ENCODE measurements around the gene TMIE. TPM values are rescaled to one million over a fixed set of nuclear protein-coding genes. Genes with fewer than 3 reads are reported as not detected.

The TMIE gene, protein sequence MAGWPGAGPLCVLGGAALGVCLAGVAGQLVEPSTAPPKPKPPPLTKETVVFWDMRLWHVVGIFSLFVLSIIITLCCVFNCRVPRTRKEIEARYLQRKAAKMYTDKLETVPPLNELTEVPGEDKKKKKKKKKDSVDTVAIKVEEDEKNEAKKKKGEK
- total RNA-seq: not detected in 2 replicates

GRCh38 chr3:46701181-46701939 lies at the start of gene TMIE:
Gene TMIE, plus strand, starts transcription at chr3:46701392. Its CDS starts 96 bp downstream, at chr3:46701488.

DNA sequence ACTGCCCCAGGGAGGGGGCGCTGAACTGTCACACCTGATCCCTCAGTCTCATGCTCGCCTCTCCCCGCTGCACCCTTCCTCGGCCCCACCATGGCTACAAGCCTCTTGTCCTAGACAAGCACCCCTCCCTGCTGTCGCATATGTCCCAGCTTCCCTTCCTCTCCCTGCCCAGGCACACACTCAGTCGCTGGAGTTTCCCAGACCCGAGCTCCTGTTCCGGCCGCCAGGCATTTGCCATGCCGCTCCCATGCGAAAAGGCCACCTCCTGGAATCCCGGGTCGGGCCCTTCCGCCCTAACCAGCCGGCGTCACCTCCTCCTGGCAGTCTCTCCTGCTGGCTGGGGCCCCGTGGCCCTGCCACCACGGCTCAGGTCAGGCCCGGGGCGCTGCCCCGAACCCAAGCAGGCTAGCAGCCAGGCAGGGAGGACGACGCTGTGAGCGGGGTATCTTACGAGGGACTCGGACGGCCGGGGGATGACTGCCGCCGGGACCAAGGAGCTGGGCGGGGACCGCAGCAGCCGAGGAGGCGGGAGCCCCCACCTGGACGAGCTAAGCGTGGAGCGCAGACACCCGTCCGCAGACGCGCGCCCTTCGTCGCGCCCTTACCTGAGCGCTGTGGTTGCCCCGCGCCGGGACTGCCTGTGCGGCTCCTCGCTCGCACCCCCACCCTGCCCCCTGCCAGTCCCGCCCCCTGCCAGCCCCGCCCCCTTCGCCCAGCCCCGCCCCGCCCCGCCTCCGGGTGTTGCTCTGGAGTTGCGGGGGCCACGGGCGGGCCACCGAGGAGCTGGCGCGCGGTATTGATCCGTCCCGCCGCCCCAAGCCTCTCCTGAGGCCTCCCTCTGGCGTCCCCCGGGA lies 7.9 kb upstream of the TMIE start, which contains the start of gene ALS2CL:
Gene ALS2CL (minus strand): TSS at position 642 of the 854 bp plus-strand sequence. CDS start 4,239 bp downstream, outside the sequence.

GRCh38 chr3:46717447-46718231 lies 16.4 kb downstream of the TMIE start, which contains the start of gene PRSS50:
Gene PRSS50, minus strand, starts transcription at chr3:46717869. Its CDS starts 45 bp downstream, at chr3:46717824.

Other genes with a start within 250 kb of the TMIE start
- gene LTF, start 236.5 kb upstream of the TMIE start, total RNA-seq: not detected in 2 replicates
- gene RTP3, start 203.4 kb upstream of the TMIE start, total RNA-seq: not detected in 2 replicates
- gene LRRC2, start 135.1 kb upstream of the TMIE start, total RNA-seq: under 0.01 and 0.23 TPM in 2 replicates
- not detected in 2 replicates for gene FAM240A, start 88.9 kb upstream of the TMIE start, total RNA-seq
- gene ALS2CL, start 7.7 kb upstream of the TMIE start, total RNA-seq: 0.30 and 0.37 TPM in 2 replicates
- not detected in 2 replicates for gene PRSS50, start 16.5 kb downstream of the TMIE start, total RNA-seq
- gene MYL3, start 162.1 kb downstream of the TMIE start, total RNA-seq: not detected in 2 replicates
- not detected in 2 replicates for gene PTH1R, start 176.3 kb downstream of the TMIE start, total RNA-seq

Data from smooth muscle cell of the umbilical artery (primary cell).